ENCODE measurements around the gene FOXK2.

The FOXK2 gene

DNA sequence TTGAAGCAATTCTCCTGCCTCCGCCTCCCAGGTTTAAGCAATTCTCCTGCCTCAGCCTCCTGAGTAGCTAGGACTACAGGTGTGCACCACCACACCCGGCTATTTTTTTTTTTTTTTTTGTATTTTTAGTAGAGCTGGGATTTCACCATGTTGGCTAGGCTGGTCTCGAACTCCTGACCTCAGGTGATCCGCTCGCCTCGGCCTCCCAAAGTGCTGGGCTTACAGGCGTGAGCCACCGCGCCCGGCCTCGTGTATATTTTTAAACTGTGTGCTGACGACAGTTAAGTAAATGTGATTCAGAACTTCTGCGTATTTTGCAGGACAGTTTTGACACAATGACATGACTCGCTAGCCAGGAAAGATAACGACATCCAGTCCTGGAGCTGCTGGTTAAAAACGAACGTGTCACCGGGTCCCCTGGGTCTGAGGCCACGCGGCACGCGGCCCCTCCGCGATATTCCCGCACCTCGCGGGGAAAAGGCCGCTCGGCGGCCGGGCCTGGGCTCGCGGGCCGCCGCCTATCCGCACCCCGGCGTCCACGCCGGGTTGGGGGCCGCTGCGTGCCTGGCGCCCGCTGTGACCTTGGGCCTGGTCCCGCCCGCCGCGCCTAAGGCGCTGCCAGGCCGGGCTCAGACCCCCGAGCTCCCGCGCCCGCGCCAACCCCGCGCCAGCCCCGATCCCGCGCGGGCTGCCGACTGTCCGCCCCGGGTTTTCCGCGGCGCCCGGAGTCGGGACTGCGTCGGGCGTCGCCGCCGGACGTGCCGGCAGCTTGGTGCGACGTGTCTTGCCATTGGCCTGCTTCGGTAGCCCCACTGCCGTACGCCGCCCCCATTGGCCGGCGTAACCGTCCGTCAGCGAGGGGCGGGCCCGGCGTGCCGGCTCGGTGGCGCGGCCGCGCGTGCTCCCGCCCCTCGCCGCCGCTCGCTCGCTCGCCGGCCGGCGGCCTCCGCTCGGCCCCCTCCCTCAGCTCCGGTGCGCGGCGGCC, at the start of gene FOXK2:
FOXK2 (plus strand) TSS at position 907 of the 985 bp plus-strand sequence. CDS start 157 bp downstream, outside the sequence.
- peak; percentile 77 to 98 for DNase-seq

DNA sequence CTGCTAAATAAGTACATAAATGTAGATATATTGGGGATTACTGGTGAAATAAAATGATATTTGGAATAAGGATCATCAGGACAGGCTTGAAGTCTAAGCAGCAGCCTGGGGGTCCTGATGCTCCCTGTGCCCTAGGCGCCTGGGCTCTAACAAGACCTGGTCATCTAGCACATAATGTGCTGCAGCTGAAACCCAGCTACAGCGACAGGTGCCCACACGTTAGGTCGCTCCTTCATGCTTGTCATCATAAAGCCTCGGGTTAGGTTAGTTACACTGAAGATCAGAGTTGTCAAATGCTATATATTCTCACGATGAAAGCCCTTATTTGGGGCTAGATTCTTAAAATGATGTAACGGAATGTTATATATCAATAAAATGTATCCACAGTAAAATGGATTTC, 49.5 kb upstream of the FOXK2 start:
- DNase-seq, result no peak

DNA sequence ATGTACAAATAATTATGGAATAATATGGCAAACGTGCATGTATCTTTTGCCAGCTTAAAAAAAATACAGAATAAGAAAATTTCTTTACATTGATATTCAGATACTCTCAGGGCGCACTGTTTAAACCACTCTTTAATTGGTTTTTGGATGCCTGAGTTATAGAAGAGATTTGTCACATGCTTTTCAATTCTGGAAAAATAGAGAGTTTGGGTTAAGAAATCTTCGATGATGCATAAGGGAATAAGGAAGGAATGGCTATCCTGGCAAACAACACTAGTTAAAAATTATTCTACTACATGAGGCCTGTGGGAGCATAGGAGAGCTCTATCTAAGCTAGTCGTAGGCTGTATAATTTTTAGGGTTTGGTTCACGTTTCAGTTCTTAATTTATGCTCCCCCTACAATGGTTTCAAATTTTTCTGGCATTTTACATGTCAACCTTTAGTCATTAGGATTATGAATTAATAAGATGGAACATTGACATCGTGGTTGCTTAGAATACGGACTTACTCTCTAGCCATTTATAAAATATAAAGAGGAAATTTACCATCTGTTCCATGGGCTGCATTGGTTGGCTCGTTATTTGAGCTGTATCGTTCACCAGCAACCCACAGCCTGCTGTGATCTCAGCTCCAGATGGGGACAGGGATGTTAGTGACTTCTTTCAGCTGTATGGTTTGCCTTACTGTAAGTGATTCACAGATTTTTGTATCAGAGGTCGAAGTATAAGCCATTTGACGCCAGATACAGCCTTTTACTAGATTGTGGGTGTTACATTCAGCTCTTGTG, 45.1 kb upstream of the FOXK2 start:
- DNase-seq, result no peak

DNA sequence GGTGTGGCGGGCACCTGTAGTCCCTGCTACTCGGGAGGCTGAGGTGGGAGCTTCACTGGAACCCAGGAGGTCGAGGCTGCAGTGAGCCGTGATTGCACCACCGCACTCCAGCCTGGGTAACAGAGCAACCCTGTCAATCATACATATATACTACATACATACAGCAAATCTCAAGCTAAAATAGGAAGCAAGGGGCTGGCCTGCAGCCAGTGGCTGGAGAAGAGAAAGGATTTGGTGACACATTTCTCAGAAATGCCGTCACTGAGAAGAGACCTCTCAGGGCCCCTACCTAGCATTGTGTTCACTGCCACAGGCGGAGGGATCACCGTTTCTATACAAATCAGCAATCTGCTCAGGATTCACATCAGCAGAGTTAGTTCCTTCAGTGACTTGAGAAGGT, 44.1 kb upstream of the FOXK2 start:
- no peak for DNase-seq

DNA sequence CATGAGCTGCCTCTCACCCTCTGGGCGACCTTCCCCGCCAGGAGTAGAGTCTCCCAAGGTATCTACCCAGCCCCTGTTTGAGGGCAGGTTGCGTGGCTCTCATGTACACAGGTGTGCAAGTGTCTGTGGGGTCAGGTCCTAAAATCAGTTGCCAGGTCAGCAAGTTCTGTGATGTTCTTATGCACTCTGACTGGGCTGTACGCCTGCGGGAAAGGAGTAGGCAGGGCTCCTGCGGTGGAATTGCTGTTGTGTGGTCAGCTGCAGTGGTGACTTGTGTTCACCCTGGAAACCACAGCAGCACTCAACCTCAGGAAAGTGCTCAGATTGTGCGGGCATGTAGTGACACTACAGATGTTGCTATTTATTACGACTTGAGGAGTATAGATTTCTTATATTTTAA, 41.6 kb upstream of the FOXK2 start:
- DNase-seq, result no peak

DNA sequence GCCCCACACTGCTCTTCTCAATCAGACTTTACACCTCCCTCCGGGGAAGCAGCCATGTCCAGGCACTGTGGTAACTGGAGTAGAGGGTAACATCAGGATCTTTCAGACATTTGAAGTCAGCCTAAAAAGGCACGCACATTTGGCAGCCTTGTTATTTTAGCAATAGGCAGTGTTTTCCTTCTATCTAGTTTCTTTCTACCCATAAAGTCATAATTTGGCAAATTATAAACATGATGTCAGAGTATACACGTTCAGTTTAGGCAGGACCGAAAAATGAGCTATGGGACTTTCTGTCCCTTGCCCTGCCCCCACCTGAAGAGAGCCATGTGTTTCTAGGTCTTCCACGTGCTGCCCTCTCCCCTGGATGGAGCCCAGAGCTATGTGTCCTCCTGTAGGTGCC, 39.9 kb upstream of the FOXK2 start:
- no peak for DNase-seq

DNA sequence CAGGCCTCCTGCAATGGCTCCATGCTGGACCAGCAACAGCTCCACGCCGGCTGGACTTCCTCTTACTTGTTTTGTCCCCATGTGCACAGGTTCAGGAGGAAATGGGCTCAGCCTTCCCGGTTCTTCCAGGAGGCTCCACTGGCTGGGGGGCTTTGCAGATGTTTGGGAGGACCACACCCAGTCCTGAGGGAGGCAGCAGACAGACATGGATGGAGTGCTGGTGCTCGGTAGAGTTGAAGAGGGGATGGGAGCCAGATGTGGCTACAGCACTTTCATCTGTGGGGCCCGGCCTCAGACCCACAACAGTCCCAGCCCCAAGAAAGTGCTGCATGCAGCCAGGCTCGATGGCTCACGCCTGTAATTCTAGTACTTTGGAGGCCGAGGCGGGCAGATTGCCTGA, 39.2 kb upstream of the FOXK2 start:
- no peak for DNase-seq

DNA sequence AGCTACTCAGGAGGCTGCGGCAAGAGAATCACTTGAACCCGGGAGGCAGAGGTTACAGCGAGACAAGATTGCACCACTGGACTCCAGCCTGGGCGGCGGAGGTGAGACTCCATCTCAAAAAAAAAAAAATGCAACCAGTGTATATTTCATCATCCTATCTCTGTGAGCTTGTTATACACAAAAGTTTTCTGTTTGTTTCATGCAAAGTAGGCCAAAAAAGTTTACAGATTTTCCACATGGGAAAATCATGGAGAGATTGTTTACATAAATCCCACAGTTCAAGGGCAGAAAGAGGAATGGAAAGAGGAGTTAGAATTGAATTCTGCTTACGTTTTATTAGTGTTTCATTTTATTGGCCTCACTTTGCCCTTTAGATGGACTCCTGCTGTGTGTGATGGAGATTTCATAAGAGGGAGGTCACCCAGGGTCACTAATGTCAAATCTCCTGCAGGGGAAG, 36.3 kb upstream of the FOXK2 start:
- no peak for DNase-seq

DNA sequence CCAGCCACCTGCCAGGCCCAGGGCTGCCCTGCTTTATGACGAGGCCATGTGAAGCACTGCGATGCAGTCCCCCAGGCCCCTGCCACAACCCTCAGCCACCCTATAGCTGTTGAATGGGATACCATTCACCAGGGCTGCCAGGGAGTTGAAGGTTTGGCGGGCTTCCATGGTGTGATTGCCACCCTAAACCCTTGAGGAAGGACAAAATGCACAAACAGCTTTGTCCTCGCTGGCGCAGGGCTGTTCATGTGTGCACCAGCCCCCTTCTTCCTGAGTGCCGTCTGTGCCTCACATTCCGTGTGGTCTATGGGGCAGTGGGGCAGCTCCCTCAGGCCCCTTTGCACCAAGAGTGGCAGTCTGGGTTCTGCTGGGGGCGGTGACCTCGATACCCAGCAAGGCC, 35.7 kb upstream of the FOXK2 start:
- DNase-seq, result no peak

DNA sequence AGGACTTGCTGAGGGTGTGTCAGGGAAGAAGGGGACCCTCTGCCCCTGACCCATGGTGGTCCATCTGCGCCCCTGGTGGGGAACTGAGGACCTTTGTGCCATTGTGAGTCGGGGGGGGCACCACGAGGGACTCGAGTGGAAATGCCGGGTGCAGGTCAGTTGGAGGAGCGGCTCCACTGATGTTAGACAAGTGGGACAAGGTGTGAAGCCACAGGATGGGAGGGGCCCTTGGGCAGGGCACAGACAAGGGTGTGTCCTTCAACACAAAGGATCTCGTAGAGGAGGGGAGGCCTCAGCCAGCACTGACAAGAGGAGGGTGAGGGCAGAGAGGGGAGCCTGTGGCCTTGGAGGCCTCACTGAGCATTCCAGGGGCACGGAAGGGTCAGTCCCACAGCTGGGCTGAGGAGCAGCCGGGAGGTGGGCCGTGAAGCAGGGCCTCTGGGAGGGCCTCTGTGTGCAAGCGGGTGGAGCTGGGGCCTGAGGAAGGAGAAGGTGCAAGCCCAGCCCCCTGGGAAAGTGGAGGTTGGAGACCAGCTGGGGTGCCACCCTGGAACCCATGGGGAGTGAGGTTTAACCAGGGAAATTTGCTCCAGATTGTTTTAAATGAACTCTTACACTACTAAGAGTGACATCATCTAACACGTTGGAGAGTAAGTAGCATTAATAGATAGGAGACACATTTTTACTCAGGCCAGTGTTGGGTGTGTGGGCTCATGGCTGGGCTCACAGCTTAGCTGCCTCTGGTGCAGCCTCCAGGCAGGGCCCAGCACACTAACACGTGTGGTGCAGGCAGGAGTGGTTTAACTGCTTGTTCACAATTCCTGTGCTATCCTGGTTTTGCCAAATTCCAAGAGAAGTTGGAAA, 33.1 kb upstream of the FOXK2 start:
- no peak for DNase-seq

DNA sequence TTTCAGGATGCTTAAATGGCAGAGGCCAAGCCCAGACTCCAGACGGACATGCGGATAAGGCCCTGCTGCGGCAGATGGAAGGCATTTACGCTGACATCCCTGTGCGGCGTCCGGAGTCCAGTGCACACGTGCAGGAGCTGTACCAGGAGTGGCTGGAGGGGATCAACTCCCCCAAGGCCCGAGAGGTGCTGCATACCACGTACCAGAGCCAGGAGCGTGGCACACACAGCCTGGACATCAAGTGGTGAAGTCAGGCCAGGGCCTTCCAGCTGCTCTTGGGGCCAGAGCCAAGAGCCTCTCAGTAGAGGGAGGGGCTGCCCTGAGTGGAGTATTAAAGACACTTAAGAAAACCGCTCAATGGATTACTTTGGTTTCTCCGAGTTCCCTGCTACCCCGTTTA, 31.6 kb upstream of the FOXK2 start:
- no peak for DNase-seq

DNA sequence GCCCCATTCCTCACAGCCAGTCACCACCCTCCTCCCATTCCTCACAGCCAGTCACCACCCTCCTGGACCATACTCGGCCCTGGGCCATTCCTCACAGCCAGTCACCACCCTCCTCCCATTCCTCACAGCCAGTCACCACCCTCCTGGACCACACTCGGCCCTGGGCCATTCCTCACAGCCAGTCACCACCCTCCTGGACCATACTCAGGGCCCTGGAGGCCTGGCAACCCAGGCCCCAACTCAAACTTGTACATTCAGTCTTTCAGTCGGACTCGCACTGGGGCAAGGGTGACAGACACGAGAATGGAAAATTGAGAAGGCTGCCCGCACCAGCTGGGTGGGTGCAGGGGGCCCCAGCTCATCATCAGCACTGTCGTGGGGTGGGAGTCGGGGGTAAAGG, 30.4 kb upstream of the FOXK2 start:
- no peak for DNase-seq

DNA sequence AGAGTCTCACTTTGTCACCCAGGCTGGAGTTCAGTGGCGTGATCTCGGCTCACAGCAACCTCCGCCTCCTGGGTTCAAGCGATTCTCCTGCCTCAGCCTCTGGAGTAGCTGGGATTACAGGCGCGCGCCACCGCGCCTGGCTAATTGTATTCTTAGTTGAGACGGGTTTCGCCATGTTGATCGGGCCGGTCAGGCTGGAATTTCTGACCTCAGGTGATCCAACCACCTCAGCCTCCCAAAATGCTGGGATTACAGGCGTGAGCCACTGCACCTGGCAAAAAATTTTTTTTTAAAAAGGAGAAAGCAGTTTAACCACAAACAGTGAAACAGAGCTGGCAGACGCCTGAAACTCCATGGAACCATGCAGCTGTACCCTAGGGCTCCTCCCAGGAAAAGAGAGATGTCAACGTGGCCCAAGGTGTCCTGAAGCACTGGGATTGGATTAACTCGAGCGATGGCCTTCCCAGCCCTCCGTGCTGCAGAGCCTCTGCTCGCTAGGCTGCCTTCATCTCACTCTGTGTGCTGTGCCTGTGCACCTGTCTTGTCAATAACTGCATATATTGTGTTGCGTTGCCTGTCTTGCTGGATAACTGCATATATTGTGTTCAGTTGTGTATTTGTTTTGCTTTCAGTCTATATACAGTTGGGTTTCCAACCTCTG, 29.6 kb upstream of the FOXK2 start:
- no peak for DNase-seq

DNA sequence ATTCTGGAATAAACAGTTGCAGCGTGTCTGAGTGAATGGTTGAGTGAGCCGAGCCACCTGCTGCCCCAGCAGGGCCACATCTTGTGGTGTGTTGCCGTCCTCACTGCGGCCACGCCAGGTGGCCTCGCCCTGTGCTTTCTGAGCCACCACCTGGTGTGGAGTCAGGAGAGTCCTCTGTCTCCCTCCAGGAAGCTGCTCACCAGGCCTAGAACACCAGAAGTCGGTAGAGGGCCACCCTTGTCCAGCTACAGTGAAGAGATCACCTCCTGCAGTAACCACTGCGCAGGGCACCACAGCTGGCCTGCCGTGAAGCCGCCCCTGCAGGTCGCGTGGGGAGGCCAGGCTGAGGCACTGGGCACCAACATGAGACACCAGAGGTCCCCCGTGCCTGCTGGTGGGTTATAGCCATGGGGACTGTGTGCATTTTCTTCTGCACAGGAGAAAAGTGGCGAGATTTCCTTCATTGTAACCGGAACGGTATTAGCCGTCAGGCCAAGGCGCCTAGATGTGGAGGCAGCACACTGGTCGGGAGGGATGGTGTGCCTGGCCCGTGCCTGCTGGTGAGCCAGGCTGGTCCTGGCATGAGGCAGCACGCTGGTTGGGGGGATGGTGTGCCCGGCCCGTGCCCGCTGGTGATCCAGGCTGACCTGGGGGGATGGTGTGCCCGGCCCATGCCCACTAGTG, 28.9 kb upstream of the FOXK2 start:
- no peak for DNase-seq

DNA sequence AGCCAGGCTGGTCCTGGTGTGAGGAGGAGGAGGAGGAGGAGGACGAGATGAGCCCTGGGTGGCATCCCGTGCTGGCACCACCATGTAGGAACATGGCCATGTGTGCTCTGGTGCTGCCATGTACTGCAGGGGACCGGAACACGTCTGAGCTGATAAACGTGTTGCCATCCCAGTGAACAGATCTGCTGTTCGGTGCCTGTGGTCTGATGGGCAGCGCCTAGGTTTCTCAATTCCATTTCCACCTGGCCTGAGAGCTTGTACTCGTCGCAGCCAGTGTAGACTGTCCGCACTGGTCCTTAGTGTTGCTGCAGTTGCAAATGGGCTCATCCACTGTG, 28.4 kb upstream of the FOXK2 start:
- no peak for DNase-seq

DNA sequence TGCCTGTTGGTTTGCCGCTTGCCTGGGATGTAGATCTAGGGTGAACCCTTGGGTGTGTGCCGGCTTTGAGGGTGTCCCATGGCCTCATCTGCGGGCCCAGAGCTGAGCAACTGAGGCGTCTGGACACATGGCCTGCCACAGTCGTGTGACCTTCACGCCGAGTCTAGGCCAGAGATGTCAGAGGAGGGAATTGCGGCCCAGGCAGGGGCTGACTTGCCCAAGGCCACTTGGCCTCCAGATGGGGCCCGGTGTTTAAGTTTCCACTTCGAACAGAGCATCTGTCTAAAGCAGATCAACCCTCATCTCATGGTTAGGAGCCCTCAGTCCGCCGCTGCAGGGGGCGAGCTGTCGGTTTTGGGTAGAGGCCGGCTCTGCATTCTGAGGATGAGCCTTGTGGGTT, 28.0 kb upstream of the FOXK2 start:
- DNase-seq, result no peak

DNA sequence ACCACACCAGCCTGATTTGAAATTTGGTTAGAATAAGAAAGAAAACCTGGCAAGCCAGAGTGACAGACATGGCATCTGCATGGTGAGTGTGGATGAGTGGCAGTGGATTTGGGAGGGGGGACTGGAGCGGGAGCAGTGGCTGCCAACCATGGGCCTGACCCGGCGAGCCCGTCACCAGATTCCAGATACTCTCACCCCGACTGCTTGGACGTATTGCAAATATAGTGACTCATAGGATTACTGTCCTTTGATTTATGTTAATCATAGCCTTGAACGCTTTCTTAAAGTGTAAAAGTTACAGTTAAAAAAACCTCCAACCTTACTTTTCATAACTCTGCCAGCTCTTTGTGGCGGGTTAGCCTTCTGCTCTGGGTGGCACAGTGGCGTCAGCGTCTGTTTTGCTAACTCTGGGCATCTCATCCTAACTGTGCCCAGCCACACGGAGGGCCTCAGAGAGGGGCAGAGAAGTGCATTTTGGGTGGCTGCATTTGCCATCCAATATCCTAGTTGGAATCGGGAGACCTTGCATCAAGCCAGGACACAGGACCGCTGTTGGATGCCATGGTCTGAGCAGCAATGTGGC, 26.8 kb upstream of the FOXK2 start:
- no peak for DNase-seq

DNA sequence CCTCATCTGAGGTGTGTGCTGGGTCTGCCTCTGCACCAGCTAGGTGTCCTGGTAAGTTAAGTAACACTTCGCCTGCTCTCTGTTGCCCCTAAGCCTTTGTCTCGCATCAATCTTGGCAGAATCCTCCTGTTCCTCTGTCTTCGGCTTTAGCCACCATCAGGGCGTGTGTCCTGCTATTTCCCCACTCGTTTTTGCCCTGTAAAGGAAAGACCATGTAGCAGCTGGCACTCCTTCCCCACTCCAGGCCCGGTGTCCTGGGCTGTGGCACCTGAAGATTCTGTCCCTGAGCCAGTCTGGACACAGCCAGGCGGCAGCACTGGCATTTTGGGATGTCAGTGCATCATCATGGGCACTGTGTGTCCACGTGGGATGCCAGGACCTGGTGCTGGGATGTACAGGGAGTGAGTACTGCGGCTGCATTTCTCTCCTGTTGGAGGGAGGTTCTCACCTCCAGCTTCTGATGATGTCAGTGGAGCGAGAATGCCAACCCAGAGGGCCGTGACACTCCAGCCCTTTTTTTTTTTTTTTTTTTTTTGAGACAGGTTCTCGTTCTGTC, 26.2 kb upstream of the FOXK2 start:
- DNase-seq, result no peak

DNA sequence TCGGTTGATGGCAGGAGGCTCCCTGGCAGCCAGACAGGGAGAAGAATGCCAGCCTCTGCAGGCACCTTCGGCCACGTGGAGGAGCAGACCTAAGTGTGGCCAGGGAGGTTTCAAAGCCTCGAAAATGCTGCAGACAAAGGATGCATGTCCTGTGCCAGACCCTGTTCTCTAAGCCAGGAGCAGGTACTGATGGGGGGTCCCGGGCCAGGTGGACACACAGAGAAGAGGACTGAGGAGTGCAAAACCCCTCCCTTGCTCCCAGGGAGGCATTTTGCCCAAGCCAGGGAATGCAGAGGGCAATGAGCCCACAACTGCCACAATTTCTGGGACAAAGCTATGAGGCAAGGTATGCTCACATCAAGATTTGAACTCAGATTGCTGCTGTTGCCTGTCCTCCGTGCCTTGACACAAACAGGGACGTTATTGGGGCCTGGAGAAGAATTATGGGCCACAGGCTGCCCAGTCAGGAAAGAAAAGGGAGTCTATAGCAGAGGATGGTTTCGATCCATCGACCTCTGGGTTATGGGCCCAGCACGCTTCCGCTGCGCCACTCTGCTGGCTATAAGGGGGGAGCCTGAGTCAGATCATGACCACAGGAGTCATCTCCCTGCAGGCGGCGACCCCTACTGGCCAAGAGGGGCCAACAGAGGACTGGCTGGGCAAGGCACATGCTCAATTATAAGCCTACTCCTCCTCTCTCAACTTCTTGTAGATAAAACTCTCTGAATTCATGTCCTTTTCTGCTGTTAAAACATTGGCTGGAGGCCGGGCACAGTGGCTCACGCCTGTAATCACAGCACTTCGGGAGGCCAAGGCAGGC, 25.1 kb upstream of the FOXK2 start:
- DNase-seq, result peak; percentile 86 to 91

DNA sequence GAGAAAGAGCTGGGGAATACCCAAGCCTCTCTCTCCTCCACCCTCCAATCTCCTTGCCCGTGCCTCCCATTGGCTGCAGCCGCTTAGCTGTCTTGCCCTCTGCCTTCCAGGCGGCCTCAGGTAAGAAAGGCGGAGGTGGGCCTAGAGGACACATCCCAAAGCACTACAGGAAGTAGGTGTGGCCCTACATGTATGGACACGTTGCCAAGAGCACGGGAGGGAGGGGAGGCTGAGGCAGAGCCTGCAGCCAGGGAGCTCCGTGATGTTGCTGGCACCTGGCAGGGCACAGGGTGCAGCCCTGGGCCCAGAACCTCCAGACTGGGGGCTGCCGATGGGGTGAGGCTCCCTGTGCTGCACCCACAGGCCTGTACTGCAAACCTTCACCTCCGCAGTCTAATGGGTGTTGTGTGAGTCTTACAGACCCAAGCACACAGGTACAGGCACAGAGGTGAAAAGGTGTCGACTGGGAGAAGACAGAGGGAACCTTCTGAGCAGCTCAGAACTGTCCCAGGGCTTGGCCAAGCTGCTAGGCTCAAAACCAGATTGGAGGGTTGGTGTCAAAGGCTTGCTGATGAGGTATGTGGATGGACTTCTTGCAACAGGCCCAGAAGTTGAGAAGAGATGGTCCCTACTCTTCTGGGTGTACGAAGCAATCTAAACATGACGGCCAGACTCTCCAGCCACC, 23.5 kb upstream of the FOXK2 start:
- no peak for DNase-seq

Data from NCI-H446 (cell line).